GM12874 (cell line): ENCODE measurements around the gene TBX6.
A peak's percentile ranks its signal among the peaks of the same experiment; 100 is the strongest.

ENCODE experiments used
- TF ChIP-seq, protein P1 (sequence below): IDR thresholded peaks from 2 replicates; pipeline ENCODE4 v1.5.1; 2011; ENCODE audit warnings: low read depth, mild to moderate bottlenecking, control low read depth, low read length, moderate library complexity; ENCODE audit not compliant: insufficient read depth

TBX6 gene, protein sequence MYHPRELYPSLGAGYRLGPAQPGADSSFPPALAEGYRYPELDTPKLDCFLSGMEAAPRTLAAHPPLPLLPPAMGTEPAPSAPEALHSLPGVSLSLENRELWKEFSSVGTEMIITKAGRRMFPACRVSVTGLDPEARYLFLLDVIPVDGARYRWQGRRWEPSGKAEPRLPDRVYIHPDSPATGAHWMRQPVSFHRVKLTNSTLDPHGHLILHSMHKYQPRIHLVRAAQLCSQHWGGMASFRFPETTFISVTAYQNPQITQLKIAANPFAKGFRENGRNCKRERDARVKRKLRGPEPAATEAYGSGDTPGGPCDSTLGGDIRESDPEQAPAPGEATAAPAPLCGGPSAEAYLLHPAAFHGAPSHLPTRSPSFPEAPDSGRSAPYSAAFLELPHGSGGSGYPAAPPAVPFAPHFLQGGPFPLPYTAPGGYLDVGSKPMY

DNA sequence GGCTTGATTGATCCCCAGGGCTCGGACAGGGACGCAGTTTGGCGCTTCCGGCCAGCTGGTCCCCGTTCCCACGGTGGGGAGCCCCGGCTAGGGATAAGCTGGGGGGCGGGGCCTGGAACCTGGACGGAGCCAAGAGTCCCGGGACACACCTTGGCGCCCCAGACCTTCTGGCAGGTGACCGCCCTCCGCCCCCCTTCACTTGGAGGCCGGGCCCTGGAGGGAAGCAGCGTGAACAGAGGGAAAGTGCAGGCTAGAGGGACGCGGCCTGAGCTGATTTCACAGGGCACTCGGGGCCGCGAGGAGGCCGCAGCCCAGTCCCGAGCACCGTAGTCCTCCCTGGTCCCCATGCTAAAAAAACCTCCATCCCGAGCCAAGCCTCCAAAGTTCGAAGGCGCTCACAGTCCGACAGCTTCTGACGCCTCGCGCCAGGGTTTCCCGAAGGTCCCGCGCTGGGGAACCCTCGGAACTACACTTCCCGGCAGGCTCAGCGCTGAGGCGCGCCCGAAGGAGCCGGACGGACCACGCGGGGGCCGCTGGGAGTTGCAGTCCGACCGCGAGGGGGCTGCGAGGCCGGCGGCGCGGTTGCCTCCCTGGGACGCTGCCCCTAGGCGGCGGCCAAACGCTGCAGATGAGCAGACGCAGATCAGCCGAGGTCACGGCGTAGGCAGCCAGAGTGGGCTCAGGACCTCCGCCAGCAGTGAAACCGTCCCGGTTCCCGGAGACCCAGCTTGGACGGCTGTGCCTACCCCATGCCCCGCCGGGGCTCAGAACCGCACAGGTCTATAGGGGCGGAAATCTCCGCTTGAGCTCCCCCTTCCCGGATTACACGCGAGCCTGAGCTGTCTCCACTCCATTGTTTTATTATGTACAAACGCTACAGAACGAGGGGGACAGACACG is at the start of gene TBX6:
TBX6 (minus strand) TSS at position 451 of the 899 bp plus-strand sequence. CDS start 731 bp downstream, outside the sequence.
- TF ChIP-seq, protein P1, sequence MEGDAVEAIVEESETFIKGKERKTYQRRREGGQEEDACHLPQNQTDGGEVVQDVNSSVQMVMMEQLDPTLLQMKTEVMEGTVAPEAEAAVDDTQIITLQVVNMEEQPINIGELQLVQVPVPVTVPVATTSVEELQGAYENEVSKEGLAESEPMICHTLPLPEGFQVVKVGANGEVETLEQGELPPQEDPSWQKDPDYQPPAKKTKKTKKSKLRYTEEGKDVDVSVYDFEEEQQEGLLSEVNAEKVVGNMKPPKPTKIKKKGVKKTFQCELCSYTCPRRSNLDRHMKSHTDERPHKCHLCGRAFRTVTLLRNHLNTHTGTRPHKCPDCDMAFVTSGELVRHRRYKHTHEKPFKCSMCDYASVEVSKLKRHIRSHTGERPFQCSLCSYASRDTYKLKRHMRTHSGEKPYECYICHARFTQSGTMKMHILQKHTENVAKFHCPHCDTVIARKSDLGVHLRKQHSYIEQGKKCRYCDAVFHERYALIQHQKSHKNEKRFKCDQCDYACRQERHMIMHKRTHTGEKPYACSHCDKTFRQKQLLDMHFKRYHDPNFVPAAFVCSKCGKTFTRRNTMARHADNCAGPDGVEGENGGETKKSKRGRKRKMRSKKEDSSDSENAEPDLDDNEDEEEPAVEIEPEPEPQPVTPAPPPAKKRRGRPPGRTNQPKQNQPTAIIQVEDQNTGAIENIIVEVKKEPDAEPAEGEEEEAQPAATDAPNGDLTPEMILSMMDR: peak; percentile 92

GRCh38 chr16:30139583-30140481 is 48.1 kb upstream of the TBX6 start:
- TF ChIP-seq, protein P1: no peak

GRCh38 chr16:30137897-30138296 is 46.2 kb upstream of the TBX6 start:
- TF ChIP-seq, protein P1: no peak

GRCh38 chr16:30136971-30137605 is 45.4 kb upstream of the TBX6 start:
- TF ChIP-seq, protein P1: no peak

GRCh38 chr16:30132591-30132990 is 40.9 kb upstream of the TBX6 start:
- TF ChIP-seq, protein P1: no peak

DNA sequence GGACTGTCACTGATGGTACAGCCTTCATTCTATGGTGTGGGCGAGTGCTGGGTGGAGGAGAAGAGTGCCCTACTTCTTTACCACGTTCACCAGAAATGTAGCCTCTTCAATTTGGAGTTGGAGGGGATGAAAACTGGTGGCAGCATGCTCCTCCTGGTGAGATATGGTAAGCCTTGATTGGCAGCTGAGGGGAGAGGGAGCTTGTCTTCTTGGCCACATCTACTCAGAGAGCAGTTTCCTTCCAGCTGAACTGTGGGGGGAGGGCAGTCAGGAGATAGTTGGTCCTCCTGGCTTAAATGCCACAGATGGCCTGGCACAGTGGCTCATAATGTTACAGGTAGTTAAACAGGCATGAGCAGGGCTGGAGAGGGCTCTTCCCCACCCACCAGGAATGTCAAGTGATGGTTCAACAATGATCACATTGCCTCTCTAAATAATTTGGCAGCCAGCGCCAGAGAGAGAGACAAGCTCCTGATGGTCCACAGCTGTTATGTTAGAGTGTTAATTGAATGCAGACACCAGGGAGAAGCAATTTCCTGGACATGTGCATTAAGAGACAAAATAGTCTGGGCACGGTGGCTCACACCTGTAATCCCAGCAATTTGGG is 40.2 kb upstream of the TBX6 start:
- TF ChIP-seq, protein P1: no peak
